Mucosa of stomach (tissue), 1 donor: ENCODE measurements around the gene DAZL.

Source experiments
- H3K27me3 ChIP-seq: one replicate; pipeline ENCODE4 v1.7.0; 2013; ENCODE audit warnings: mild to moderate bottlenecking, low read length; ENCODE audit not compliant: control insufficient read depth, insufficient read depth
- H3K36me3 ChIP-seq: one replicate; pipeline ENCODE4 v1.7.0; 2013; ENCODE audit warnings: low read length; ENCODE audit not compliant: control insufficient read depth, insufficient read depth
- H3K4me1 ChIP-seq: one replicate; pipeline ENCODE4 v1.7.0; 2013; ENCODE audit warnings: mild to moderate bottlenecking, low read length; ENCODE audit not compliant: control insufficient read depth, insufficient read depth
- H3K4me3 ChIP-seq: one replicate; pipeline ENCODE4 v1.7.0; 2013; ENCODE audit warnings: low read length
- H3K9ac ChIP-seq: one replicate; pipeline ENCODE4 v1.7.0; 2013; ENCODE audit warnings: mild to moderate bottlenecking, low read length, moderate library complexity
- H3K9me3 ChIP-seq: one replicate; pipeline ENCODE4 v1.7.0; 2013; ENCODE audit warnings: mild to moderate bottlenecking, low read length, moderate library complexity; ENCODE audit not compliant: control insufficient read depth
- donor health status: Pancreatic carcinoma.

DAZL gene

GRCh38 chr3:16587681-16588060 is 17.6 kb downstream of the DAZL start:
- Histone ChIP-seq H3K9me3 (no peaks in the 10 kb centered on the region), H3K36me3 (no peaks in the 10 kb centered on the region), H3K9ac (no peak overlapping the region), H3K27me3 (no peaks in the 10 kb centered on the region), H3K4me1 (no peaks in the 10 kb centered on the region), H3K4me3 (no peak overlapping the region)

DNA sequence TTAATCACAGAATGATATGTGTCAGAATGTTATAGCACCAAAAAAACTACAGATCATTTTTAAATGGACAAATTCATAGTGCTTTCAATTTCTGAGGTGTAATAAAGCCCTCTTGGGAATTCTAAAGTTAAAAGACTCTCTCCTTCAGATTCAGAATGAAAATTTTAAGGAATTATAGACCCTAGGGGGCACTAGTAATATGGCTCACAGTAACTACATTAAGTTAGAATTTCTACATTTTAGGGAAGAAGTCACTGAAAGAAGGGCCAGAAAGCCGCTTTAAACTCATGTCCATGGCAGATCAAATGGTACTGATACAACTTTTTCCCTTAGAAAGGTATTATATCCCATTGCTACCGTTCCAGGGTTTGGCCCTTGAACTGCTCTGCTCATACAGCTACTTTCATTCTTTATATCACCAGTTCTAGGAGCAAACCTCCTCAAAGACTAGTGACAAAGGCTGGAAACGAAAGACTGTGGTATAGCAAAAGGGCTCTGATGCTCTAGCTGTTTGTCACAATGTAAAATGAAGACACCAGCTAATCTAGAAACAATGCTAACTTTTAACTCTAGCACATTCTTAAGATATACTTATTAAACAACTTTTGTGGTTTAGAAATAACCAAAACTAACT is 18.1 kb downstream of the DAZL start:
- H3K27me3 ChIP-seq = no peaks in the 10 kb centered on the region
- H3K4me3 ChIP-seq = no peak overlapping the region
- H3K9me3 ChIP-seq = no peaks in the 10 kb centered on the region
- H3K9ac ChIP-seq = no peak overlapping the region
- H3K36me3 ChIP-seq = no peaks in the 10 kb centered on the region
- no peaks in the 10 kb centered on the region for H3K4me1 ChIP-seq

DNA sequence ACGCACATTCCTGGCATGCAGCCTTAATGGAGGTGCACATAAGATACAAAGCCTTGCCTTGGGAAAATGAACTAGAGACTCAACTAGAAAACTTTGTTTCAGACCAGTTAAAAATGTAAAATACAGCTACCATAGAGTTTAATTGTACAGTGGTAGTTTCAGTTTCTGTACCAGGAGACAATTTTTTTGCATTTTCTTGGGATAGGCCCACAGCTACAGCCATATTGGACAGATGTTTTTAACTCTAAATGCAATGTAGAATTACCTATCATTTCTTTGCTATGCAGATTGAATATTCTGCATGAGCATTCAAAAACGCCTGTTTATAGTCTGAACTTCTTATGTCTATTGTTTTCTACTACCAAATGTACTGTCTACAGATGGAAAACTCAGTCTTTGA is 20.3 kb downstream of the DAZL start:
- Histone ChIP-seq H3K9ac (no peak overlapping the region), H3K4me3 (no peak overlapping the region), H3K4me1 (no peaks in the 10 kb centered on the region), H3K36me3 (no peaks in the 10 kb centered on the region), H3K9me3 (no peaks in the 10 kb centered on the region), H3K27me3 (no peaks in the 10 kb centered on the region)

GRCh38 chr3:16583551-16583950 is 21.7 kb downstream of the DAZL start:
- Histone ChIP-seq H3K27me3 (no peaks in the 10 kb centered on the region), H3K4me3 (no peak overlapping the region), H3K36me3 (no peaks in the 10 kb centered on the region), H3K9me3 (no peaks in the 10 kb centered on the region), H3K4me1 (no peaks in the 10 kb centered on the region), H3K9ac (no peak overlapping the region)

DNA sequence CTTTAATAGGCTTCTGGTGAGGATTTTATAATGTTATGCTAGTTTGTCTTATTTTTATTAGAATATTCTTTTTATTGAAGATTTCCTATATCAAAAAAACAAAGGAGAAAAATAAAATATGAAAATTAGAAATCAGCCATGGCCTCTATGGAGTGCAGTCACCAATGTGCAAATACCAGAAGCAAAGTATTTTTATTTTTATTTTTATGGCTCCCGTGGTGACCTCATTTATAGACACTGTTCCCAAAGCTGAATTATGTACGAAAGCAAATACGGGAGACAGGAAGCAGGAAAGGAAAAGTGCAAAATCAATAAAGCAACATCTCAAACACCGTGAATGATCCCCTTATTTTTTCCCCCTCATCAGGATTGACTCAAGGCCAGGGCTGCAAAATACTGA is 35.1 kb downstream of the DAZL start:
- Histone ChIP-seq H3K4me3 (no peak overlapping the region), H3K4me1 (no peaks in the 10 kb centered on the region), H3K36me3 (no peaks in the 10 kb centered on the region), H3K9me3 (no peaks in the 10 kb centered on the region), H3K27me3 (no peaks in the 10 kb centered on the region), H3K9ac (no peak overlapping the region)

DNA sequence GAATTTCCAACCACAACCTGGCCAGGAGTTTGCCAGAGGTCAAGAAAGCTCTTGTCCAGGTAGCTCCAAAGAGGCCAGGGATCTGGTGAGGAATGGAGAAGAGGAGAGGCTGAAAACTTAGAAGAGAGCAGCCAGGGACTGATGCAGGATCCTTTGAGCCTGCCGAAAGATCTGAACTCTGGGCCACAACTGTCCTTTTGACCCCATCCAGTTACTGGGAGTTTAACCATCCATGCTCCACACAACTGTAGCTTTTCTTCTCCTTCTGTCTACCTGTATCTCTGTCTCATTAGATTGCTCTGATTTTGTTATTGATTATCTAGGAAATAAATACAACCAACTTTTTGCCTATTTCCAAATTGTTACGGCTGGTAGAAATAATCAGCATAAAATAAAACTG is 36.7 kb downstream of the DAZL start:
- Histone ChIP-seq H3K9ac (no peak overlapping the region), H3K4me1 (no peaks in the 10 kb centered on the region), H3K4me3 (no peak overlapping the region), H3K9me3 (no peaks in the 10 kb centered on the region), H3K27me3 (no peaks in the 10 kb centered on the region), H3K36me3 (no peaks in the 10 kb centered on the region)

DNA sequence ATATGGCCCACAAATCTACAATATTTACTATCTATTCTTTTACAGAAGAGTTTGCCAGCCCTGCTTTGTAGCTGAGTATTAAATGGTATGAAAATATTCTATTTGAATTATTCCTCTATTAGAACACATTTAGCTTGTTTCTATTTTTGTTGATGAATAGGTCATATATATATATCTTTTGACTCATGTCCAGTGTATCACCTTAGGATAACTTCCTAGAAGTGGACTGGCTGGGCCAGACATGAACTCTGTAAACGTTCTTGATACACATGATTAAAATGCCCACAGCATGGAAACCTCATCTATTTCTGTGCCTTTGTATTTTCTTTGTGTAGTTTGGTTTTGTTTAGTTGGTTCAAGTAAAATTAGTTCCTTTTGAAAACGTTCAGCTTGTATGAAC is 37.1 kb downstream of the DAZL start:
- H3K9me3 ChIP-seq = no peaks in the 10 kb centered on the region
- H3K27me3 ChIP-seq = no peaks in the 10 kb centered on the region
- no peaks in the 10 kb centered on the region for H3K36me3 ChIP-seq
- H3K4me1 ChIP-seq = no peaks in the 10 kb centered on the region
- H3K9ac ChIP-seq = no peak overlapping the region
- H3K4me3 ChIP-seq = no peak overlapping the region

GRCh38 chr3:16559653-16560365 is 45.4 kb downstream of the DAZL start:
- Histone ChIP-seq H3K9ac (no peak overlapping the region), H3K4me1 (no peaks in the 10 kb centered on the region), H3K27me3 (no peaks in the 10 kb centered on the region), H3K4me3 (no peak overlapping the region), H3K36me3 (no peaks in the 10 kb centered on the region), H3K9me3 (no peaks in the 10 kb centered on the region)

GRCh38 chr3:16554126-16554525 is 51.1 kb downstream of the DAZL start:
- no peaks in the 10 kb centered on the region for H3K36me3 ChIP-seq
- H3K4me1 ChIP-seq = no peaks in the 10 kb centered on the region
- H3K4me3 ChIP-seq = no peak overlapping the region
- no peaks in the 10 kb centered on the region for H3K27me3 ChIP-seq
- H3K9ac ChIP-seq = no peak overlapping the region
- H3K9me3 ChIP-seq = no peaks in the 10 kb centered on the region

DNA sequence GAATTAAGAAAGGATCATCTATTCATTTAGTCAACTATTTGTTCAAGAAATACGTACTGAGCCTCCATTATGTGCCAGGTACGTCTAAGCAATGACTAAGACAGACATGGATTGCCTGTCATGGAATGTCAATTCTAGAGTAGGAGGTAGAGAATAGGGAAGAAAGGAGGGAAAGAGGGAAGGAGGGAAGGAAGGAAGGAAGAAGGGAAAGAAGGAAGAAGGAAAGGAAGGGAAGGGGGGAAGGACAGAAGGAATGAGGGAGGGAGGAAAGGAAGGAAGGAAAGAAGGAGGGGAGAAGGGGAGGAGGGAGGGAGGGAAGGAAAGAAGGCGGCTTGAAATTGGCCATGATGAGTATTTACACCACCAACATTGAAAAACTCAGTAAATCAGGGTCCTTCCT is 52.5 kb downstream of the DAZL start:
- no peaks in the 10 kb centered on the region for H3K27me3 ChIP-seq

GRCh38 chr3:16551342-16551976 is 53.8 kb downstream of the DAZL start:
- Histone ChIP-seq H3K9ac (no peak overlapping the region), H3K9me3 (no peaks in the 10 kb centered on the region), H3K36me3 (no peaks in the 10 kb centered on the region), H3K4me1 (no peaks in the 10 kb centered on the region), H3K4me3 (no peak overlapping the region), H3K27me3 (no peaks in the 10 kb centered on the region)

More for the DNA sequence above, 52.5 kb downstream of the DAZL start:
- H3K36me3 ChIP-seq = no peaks in the 10 kb centered on the region
- H3K9me3 ChIP-seq = no peaks in the 10 kb centered on the region
- no peak overlapping the region for H3K4me3 ChIP-seq
- no peaks in the 10 kb centered on the region for H3K4me1 ChIP-seq
- no peak overlapping the region for H3K9ac ChIP-seq

DNA sequence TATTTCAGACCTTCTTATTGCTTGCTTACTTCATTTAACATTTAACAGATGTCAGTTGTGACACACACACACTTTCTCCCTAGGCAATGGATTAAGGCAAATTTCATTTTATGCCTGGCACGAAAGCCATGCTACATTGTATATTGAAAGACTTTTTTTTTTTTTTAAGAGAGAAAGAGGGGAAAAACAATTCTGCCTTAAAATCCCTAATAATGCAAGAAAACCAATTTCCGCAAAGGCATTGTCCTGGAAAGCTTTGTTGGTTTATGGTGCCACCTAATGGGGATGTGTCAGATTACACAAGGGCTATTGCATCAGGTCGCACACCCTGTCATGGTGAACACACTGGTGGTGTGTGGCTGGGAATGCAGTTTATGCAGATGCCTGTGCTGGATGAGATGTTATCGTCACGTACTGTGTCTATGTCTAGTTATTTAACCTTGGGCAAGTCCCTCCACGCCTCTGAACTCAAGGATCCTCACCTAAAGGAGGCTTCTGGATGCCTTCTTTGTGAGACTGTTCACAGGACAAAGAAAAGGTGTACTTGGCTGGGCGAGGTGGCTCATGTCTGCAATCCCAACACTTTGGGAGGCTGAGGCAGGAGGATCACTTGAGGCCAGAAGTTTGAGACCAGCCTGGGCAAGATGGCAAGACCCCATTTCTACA is 54.4 kb downstream of the DAZL start:
- no peaks in the 10 kb centered on the region for H3K4me1 ChIP-seq
- H3K27me3 ChIP-seq = no peaks in the 10 kb centered on the region
- no peaks in the 10 kb centered on the region for H3K36me3 ChIP-seq
- no peak overlapping the region for H3K9ac ChIP-seq
- no peaks in the 10 kb centered on the region for H3K9me3 ChIP-seq
- no peak overlapping the region for H3K4me3 ChIP-seq
